ENCODE data around the gene TMEM168.
A peak's percentile ranks its signal among the peaks of the same experiment; 100 is the strongest.
"Not testable (repeated sequence)": the region's sequence is repeated elsewhere in the genome, so short reads cannot be mapped to it uniquely, and the experiment has no call there.

TMEM168 gene

GRCh38 chr7:112763996-112764395, 26.2 kb downstream of the TMEM168 start:
- Mint-ChIP-seq H3K27me3 (ENCODE audit: low read depth) (no peaks in the 10 kb centered on the region), H3K36me3 (ENCODE audit: low read depth) (peaks cover 9% of the 10 kb centered on the region), H3K4me1 (ENCODE audit: low read depth) (peaks cover 7% of the 10 kb centered on the region), H3K27ac (no peak overlapping the region), H3K9me3 (no peaks in the 10 kb centered on the region), H3K4me3 (peak overlapping the region; percentile 10)
- no peak for DNase-seq (ENCODE audit: low spot score)

GRCh38 chr7:112763298-112763697, 26.9 kb downstream of the TMEM168 start:
- peaks cover 9% of the 10 kb centered on the region for H3K36me3 Mint-ChIP-seq (ENCODE audit: low read depth)
- H3K4me3 Mint-ChIP-seq = no peak overlapping the region
- DNase-seq (ENCODE audit: low spot score) = no peak
- H3K4me1 Mint-ChIP-seq (ENCODE audit: low read depth) = peaks cover 7% of the 10 kb centered on the region
- no peaks in the 10 kb centered on the region for H3K9me3 Mint-ChIP-seq
- no peaks in the 10 kb centered on the region for H3K27me3 Mint-ChIP-seq (ENCODE audit: low read depth)
- H3K27ac Mint-ChIP-seq = no peak overlapping the region

- DNase-seq (ENCODE audit: low spot score) = no peak
- H3K36me3 Mint-ChIP-seq (ENCODE audit: low read depth) = no peaks in the 10 kb centered on the region
- no peak overlapping the region for H3K27ac Mint-ChIP-seq
- H3K9me3 Mint-ChIP-seq = no peaks in the 10 kb centered on the region
- no peak overlapping the region for H3K4me3 Mint-ChIP-seq
- peaks cover 5% of the 10 kb centered on the region for H3K4me1 Mint-ChIP-seq (ENCODE audit: low read depth)
- H3K27me3 Mint-ChIP-seq (ENCODE audit: low read depth) = no peaks in the 10 kb centered on the region
Measured at GRCh38 chr7:112759905-112760304, 30.3 kb downstream of the TMEM168 start.

GRCh38 chr7:112757337-112757736, 32.9 kb downstream of the TMEM168 start:
- no peak overlapping the region for H3K27ac Mint-ChIP-seq
- no peaks in the 10 kb centered on the region for H3K36me3 Mint-ChIP-seq (ENCODE audit: low read depth)
- H3K4me1 Mint-ChIP-seq (ENCODE audit: low read depth) = peaks cover 2% of the 10 kb centered on the region
- H3K27me3 Mint-ChIP-seq (ENCODE audit: low read depth) = peaks cover 4% of the 10 kb centered on the region
- no peak for DNase-seq (ENCODE audit: low spot score)
- H3K9me3 Mint-ChIP-seq = no peaks in the 10 kb centered on the region
- H3K4me3 Mint-ChIP-seq = no peak overlapping the region

- Mint-ChIP-seq H3K4me3 (no peak overlapping the region), H3K9me3 (no peaks in the 10 kb centered on the region), H3K4me1 (ENCODE audit: low read depth) (peaks cover 2% of the 10 kb centered on the region), H3K27me3 (ENCODE audit: low read depth) (peaks cover 9% of the 10 kb centered on the region), H3K36me3 (ENCODE audit: low read depth) (no peaks in the 10 kb centered on the region), H3K27ac (no peak overlapping the region)
- DNase-seq (ENCODE audit: low spot score) = no peak
Measured at GRCh38 chr7:112753298-112753697, 36.9 kb downstream of the TMEM168 start.

- Mint-ChIP-seq H3K4me1 (ENCODE audit: low read depth) (peaks cover 2% of the 10 kb centered on the region), H3K27ac (no peak overlapping the region), H3K36me3 (ENCODE audit: low read depth) (no peaks in the 10 kb centered on the region), H3K27me3 (ENCODE audit: low read depth) (peaks cover 9% of the 10 kb centered on the region), H3K9me3 (no peaks in the 10 kb centered on the region), H3K4me3 (no peak overlapping the region)
- no peak for DNase-seq (ENCODE audit: low spot score)
Measured at GRCh38 chr7:112752576-112752975, 37.6 kb downstream of the TMEM168 start.

GRCh38 chr7:112749775-112750174, 40.4 kb downstream of the TMEM168 start:
- Mint-ChIP-seq H3K27ac (no peak overlapping the region), H3K4me1 (ENCODE audit: low read depth) (no peaks in the 10 kb centered on the region), H3K36me3 (ENCODE audit: low read depth) (no peaks in the 10 kb centered on the region), H3K9me3 (no peaks in the 10 kb centered on the region), H3K27me3 (ENCODE audit: low read depth) (peaks cover 10% of the 10 kb centered on the region), H3K4me3 (no peak overlapping the region)
- DNase-seq (ENCODE audit: low spot score) = no peak

GRCh38 chr7:112748381-112748780, 41.8 kb downstream of the TMEM168 start:
- Mint-ChIP-seq H3K27me3 (ENCODE audit: low read depth) (peaks cover 11% of the 10 kb centered on the region), H3K9me3 (no peaks in the 10 kb centered on the region), H3K4me1 (ENCODE audit: low read depth) (no peaks in the 10 kb centered on the region), H3K4me3 (no peak overlapping the region), H3K36me3 (ENCODE audit: low read depth) (no peaks in the 10 kb centered on the region), H3K27ac (no peak overlapping the region)
- no peak for DNase-seq (ENCODE audit: low spot score)

GRCh38 chr7:112745635-112746034, 44.6 kb downstream of the TMEM168 start:
- no peak for DNase-seq (ENCODE audit: low spot score)
- H3K4me3 Mint-ChIP-seq = no peak overlapping the region
- H3K27ac Mint-ChIP-seq = no peak overlapping the region
- peaks cover 7% of the 10 kb centered on the region for H3K27me3 Mint-ChIP-seq (ENCODE audit: low read depth)
- H3K36me3 Mint-ChIP-seq (ENCODE audit: low read depth) = no peaks in the 10 kb centered on the region
- no peaks in the 10 kb centered on the region for H3K9me3 Mint-ChIP-seq
- H3K4me1 Mint-ChIP-seq (ENCODE audit: low read depth) = no peaks in the 10 kb centered on the region

- Mint-ChIP-seq H3K27me3 (ENCODE audit: low read depth) (peaks cover 4% of the 10 kb centered on the region), H3K9me3 (no peaks in the 10 kb centered on the region), H3K4me3 (no peak overlapping the region), H3K4me1 (ENCODE audit: low read depth) (no peaks in the 10 kb centered on the region), H3K36me3 (ENCODE audit: low read depth) (no peaks in the 10 kb centered on the region), H3K27ac (no peak overlapping the region)
- no peak for DNase-seq (ENCODE audit: low spot score)
Measured at GRCh38 chr7:112744818-112745217, 45.4 kb downstream of the TMEM168 start.

GRCh38 chr7:112743811-112744210, 46.4 kb downstream of the TMEM168 start:
- no peak overlapping the region for H3K27ac Mint-ChIP-seq
- peaks cover 4% of the 10 kb centered on the region for H3K27me3 Mint-ChIP-seq (ENCODE audit: low read depth)
- peaks cover 4% of the 10 kb centered on the region for H3K9me3 Mint-ChIP-seq
- DNase-seq (ENCODE audit: low spot score) = no peak
- no peaks in the 10 kb centered on the region for H3K4me1 Mint-ChIP-seq (ENCODE audit: low read depth)
- H3K4me3 Mint-ChIP-seq = no peak overlapping the region
- no peaks in the 10 kb centered on the region for H3K36me3 Mint-ChIP-seq (ENCODE audit: low read depth)

- H3K27me3 Mint-ChIP-seq (ENCODE audit: low read depth) = peaks cover 4% of the 10 kb centered on the region
- DNase-seq (ENCODE audit: low spot score) = no peak
- H3K4me3 Mint-ChIP-seq = no peak overlapping the region
- H3K9me3 Mint-ChIP-seq = peaks cover 15% of the 10 kb centered on the region
- no peaks in the 10 kb centered on the region for H3K4me1 Mint-ChIP-seq (ENCODE audit: low read depth)
- H3K27ac Mint-ChIP-seq = no peak overlapping the region
- no peaks in the 10 kb centered on the region for H3K36me3 Mint-ChIP-seq (ENCODE audit: low read depth)
Measured at GRCh38 chr7:112740667-112741066, 49.5 kb downstream of the TMEM168 start.

- Mint-ChIP-seq H3K27ac (no peak overlapping the region), H3K36me3 (ENCODE audit: low read depth) (no peaks in the 10 kb centered on the region), H3K4me1 (ENCODE audit: low read depth) (no peaks in the 10 kb centered on the region), H3K9me3 (peaks cover 19% of the 10 kb centered on the region), H3K27me3 (ENCODE audit: low read depth) (peaks cover 2% of the 10 kb centered on the region), H3K4me3 (no peak overlapping the region)
- no peak for DNase-seq (ENCODE audit: low spot score)
Measured at GRCh38 chr7:112739436-112740180, 50.6 kb downstream of the TMEM168 start.

GRCh38 chr7:112735261-112735660, 54.9 kb downstream of the TMEM168 start:
- no peak overlapping the region for H3K4me3 Mint-ChIP-seq
- H3K27me3 Mint-ChIP-seq (ENCODE audit: low read depth) = no peaks in the 10 kb centered on the region
- no peaks in the 10 kb centered on the region for H3K4me1 Mint-ChIP-seq (ENCODE audit: low read depth)
- H3K27ac Mint-ChIP-seq = no peak overlapping the region
- peaks cover 36% of the 10 kb centered on the region for H3K9me3 Mint-ChIP-seq
- DNase-seq (ENCODE audit: low spot score) = no peak
- H3K36me3 Mint-ChIP-seq (ENCODE audit: low read depth) = no peaks in the 10 kb centered on the region

GRCh38 chr7:112731324-112731723, 58.9 kb downstream of the TMEM168 start:
- not testable (repeated sequence) for H3K27ac Mint-ChIP-seq; H3K27me3 Mint-ChIP-seq (ENCODE audit: low read depth); DNase-seq (ENCODE audit: low spot score); H3K4me1 Mint-ChIP-seq (ENCODE audit: low read depth); H3K36me3 Mint-ChIP-seq (ENCODE audit: low read depth); H3K4me3 Mint-ChIP-seq
- H3K9me3 Mint-ChIP-seq = peaks cover 35% of the 10 kb centered on the region
